ENCODE measurements around the gene PGAP3.

Gene PGAP3

DNA sequence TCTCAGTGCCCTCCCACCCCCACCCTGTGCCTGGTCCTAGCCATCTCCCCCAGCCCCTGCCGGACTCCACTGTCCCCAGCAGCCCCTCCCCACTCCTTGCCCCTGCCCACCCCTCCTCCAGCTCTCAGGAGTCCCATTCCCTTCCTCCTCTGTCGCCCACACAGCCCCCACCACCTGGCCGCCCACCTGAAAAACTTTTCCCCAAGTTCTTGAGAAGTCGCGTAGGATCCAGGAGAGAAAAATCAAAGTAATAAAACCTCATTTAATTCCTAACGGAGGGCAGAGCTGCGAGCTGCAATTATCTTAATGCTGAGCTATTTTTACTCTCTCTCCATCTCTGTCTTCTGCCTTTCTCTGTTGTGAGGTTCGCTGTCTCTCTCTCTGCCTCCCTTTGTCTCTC lies 63.5 kb downstream of the PGAP3 start:
- no peak for DNase-seq (ENCODE audit: low read depth in 2 of 2)

DNA sequence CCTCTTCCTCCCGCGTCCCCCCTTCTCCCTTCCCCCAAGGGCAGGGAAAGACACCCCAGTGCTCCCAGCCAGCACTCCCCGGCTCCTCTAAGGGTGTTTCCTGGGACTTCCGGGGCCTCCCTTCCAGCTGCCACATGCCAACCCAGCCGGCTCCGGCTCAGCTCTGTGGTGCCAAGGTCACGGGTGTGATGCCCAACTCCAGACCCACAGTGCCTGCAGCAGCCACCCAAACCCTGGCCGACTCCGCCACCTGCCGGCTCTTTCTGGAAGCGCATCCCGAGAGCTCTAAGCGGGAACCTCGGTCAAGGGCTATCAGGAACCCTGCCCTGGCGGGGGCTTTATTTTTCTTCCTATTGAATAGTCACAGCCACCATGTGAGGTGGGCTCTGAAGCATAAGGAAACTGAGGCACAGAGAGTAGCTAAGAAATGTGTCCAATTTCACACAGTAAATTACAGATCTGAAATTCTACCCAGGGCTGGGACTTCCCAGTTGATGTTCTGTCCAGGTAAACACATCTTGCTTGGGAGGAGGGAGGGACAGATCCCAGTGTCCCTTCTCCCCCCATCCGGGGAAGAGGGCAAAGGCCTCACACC lies 64.4 kb downstream of the PGAP3 start:
- peak; percentile 74 for DNase-seq (ENCODE audit: low read depth in 2 of 2)

DNA sequence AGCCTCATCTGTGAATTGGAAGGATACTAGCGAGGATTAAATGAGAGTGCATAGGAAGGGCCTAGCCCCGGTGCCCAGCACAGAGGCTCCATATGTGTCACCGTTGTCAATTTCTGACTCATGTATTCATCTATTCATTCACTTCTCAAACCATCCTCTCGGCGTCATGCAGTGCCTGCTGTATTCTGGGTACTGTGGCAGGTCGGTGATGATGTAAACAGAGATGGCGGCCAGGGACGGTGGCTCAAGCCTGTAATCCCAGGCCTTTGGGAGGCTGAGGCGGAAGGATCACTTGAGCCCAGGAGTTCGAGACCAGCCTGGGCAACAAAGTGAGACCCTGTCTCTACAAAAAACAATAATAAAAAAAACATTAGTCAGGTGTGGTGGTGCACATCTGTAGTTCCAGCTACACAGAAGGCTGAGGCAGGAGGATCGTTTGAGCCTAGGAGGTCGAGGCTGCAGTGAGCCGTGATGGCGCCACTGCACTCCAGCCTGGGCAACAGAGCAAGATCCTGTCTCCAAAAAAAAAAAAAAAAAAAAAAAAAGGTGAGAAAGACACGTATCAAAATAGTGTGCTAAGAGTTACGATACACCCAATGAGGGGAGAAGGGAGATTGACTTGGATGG lies 65.4 kb downstream of the PGAP3 start:
- no peak for DNase-seq (ENCODE audit: low read depth in 2 of 2)

DNA sequence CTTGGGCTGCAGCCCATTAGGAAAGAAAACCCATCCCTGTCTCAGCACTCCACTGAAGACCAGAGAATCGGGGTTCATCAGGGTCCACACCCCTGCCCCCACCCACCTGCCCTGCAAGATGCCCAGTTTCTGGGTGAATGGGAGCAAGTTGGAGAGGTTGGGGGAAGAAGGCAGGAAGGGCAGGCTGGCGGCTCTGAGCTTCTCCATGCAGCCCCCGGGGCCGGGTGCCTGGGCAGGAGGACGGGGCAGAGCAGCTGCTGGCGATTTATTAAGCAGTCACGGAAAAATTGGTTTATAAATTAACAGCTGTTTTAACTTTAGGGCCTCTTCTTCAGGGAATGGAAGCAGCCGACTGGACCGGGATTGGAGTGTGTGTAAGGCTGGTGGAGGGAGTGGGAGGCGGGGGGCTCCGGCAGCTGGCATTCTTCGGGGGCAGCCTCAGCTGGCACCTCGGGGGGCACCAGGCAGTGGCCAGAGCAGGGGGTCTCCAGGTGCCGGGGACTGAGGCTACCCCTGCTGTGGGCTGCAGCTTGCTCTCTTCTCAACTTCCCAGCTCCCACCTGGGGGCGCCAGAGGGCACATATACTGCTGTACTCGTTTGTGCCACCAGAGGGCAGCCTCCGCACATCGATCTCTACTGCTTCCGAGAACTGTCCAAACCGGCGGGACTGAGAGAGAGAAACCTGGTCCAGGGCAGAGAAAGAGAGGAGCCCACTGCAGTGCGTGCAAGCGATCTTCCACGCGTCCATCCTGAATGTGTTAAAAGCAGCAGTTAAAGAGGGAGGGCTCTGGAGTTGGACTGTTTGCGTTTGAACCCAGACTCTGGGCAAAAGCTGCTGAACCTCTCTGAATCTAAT lies 66.1 kb downstream of the PGAP3 start:
- peak; percentile 82 to 83 for DNase-seq (ENCODE audit: low read depth in 2 of 2)

Data from stimulated activated CD8-positive, alpha-beta memory T cell treated with anti-CD3 and anti-CD28 coated beads, Interleukin-2, amount 100 ng/mL, for 1 hour (primary cell).